Suprapubic skin (tissue), 4 donors: ENCODE measurements around the gene TNFRSF13B. TPM values are rescaled to one million over a fixed set of nuclear protein-coding genes. Genes with fewer than 3 reads are reported as not detected.
A peak's percentile ranks its signal among the peaks of the same experiment; 100 is the strongest.

Experiments used
- DNase-seq, 2 donors: peaks; one replicate each; pipeline ENCODE4 v3.0.0-alpha.2; 2019; ENCODE audit warnings: low spot score in 2 of 2
- H3K27ac ChIP-seq: fragments of 200-600 bp; sonication (generic); one replicate; pipeline ENCODE4 v1.5.1; 2019
- H3K27me3 ChIP-seq: fragments of 200-600 bp; sonication (generic); one replicate; pipeline ENCODE4 v1.5.1; 2019
- H3K36me3 ChIP-seq: fragments of 200-600 bp; sonication (generic); one replicate; pipeline ENCODE4 v1.5.1; 2019
- H3K4me1 ChIP-seq: fragments of 200-600 bp; sonication (generic); one replicate; pipeline ENCODE4 v1.5.1; 2019
- H3K4me3 ChIP-seq: fragments of 200-600 bp; sonication (generic); one replicate; pipeline ENCODE4 v1.5.1; 2019; ENCODE audit warnings: mild to moderate bottlenecking
- H3K9me3 ChIP-seq: fragments of 200-600 bp; sonication (generic); one replicate; pipeline ENCODE4 v1.5.1; 2019
- CTCF ChIP-seq, 2 donors: fragments of 200-600 bp in 1 of 2; fragments of 450-650 bp in 1 of 2; sonication (generic) in 1 of 2; IDR thresholded peaks; one replicate each; pipeline ENCODE4 v1.5.1; 2016 to 2019; ENCODE audit warnings: antibody characterized with exemption in 2 of 2, mild to moderate bottlenecking in 1 of 2, moderate library complexity in 1 of 2
- EP300 ChIP-seq: sonication (generic); formaldehyde crosslinking; IDR thresholded peaks from one replicate; pipeline ENCODE4 v1.6.1; 2017; ENCODE audit warnings: antibody characterized with exemption
- POLR2A ChIP-seq, 2 donors: fragments of 450-650 bp; IDR thresholded peaks; one replicate each; pipeline ENCODE4 v1.6.1; 2017; ENCODE audit warnings: antibody characterized with exemption in 2 of 2, mild to moderate bottlenecking in 2 of 2, moderate library complexity in 2 of 2
- POLR2AphosphoS5 ChIP-seq, 3 donors: sonication (generic); formaldehyde crosslinking; IDR thresholded peaks; one replicate each; pipeline ENCODE4 v1.6.1; 2017; ENCODE audit warnings: antibody characterized with exemption in 3 of 3
- WGBS: methylation state at CpG from one replicate; pipeline ENCODE4 v1.1.5; 2018; 5-methylcytosine and 5-hydroxymethylcytosine counted together
- total RNA-seq, 4 donors: library from RNA; depleted of rRNA; stranded (reverse); fragments of >200 nt; gene quantifications; one replicate each; pipeline ENCODE4 v1.1.0, GENCODE V29; 2016

Gene TNFRSF13B
- total RNA-seq, 4 donors from 2014 or later = 3.8 TPM; not detected in 3

- H3K4me3 ChIP-seq = no peak overlapping the region
- H3K27me3 ChIP-seq = no peaks in the 10 kb centered on the region
- H3K36me3 ChIP-seq = no peaks in the 10 kb centered on the region
- 94% methylated on average over 7 of the region's 7 CpGs for WGBS
- no peak for DNase-seq
- no peak overlapping the region for H3K27ac ChIP-seq
- H3K9me3 ChIP-seq = no peaks in the 10 kb centered on the region
- TF ChIP-seq POLR2A (IDR thresholded peaks at IDR 0.05) (no peak), CTCF (IDR thresholded peaks at IDR 0.05) (no peak), POLR2AphosphoS5 (IDR thresholded peaks at IDR 0.05) (no peak), EP300 (no peak)
- H3K4me1 ChIP-seq = peaks cover 4% of the 10 kb centered on the region
These were observed 24.0 kb upstream of the TNFRSF13B start for GRCh38 chr17:16995930-16996329.

- no peak for DNase-seq
- 60% methylated on average over 2 of the region's 2 CpGs for WGBS
- no peak for TF ChIP-seq CTCF (IDR thresholded peaks at IDR 0.05)
- TF ChIP-seq POLR2AphosphoS5 (IDR thresholded peaks at IDR 0.05) = no peak
- no peak for TF ChIP-seq EP300
- TF ChIP-seq POLR2A (IDR thresholded peaks at IDR 0.05) = no peak
- Histone ChIP-seq H3K4me3 (no peak overlapping the region), H3K4me1 (peaks cover 4% of the 10 kb centered on the region), H3K9me3 (no peaks in the 10 kb centered on the region), H3K36me3 (no peaks in the 10 kb centered on the region), H3K27ac (no peak overlapping the region), H3K27me3 (no peaks in the 10 kb centered on the region)
These were observed 22.7 kb upstream of the TNFRSF13B start for GRCh38 chr17:16994631-16995030.

DNA sequence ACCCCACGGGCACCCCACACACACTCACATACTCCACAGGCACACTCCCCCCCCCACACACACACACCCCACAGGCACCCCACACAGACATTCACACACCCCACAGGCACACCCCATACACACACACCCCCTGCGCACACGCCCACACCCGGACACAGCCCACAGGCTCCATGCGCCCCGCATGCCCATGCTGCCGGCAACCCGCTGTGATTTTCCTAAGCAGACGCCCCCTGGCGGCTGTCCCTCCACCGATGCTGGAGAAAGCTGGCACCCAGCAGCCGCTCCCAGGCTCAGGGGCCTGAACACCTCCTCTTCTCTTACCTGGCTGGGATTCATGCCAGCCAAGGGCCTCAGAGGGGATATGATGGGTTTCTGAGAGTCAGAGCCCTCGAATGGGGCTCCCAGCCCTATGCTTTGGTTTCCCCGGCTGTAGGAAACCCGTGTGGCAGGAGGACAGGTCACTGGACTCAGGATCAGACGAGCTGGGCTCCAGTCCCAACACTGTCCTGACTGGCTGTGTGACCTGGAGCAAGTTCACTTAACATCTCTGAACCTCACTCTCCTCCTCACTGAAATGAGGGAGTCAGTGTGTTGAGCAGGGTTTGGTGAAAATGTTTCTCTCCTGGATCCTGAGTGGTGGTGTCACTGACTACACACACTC, 19.6 kb upstream of the TNFRSF13B start:
- no peaks in the 10 kb centered on the region for H3K9me3 ChIP-seq
- no peak for TF ChIP-seq POLR2AphosphoS5 (IDR thresholded peaks at IDR 0.05)
- no peak for TF ChIP-seq POLR2A (IDR thresholded peaks at IDR 0.05)
- peak; percentile 66 to 83 for TF ChIP-seq CTCF (IDR thresholded peaks at IDR 0.05)
- no peak for TF ChIP-seq EP300
- H3K4me1 ChIP-seq = peaks cover 11% of the 10 kb centered on the region
- no peaks in the 10 kb centered on the region for H3K27me3 ChIP-seq
- H3K4me3 ChIP-seq = no peak overlapping the region
- peak; percentile 87 to 90 for DNase-seq
- no peak overlapping the region for H3K27ac ChIP-seq
- WGBS = 20% methylated on average over 6 of the region's 16 CpGs
- H3K36me3 ChIP-seq = no peaks in the 10 kb centered on the region

DNA sequence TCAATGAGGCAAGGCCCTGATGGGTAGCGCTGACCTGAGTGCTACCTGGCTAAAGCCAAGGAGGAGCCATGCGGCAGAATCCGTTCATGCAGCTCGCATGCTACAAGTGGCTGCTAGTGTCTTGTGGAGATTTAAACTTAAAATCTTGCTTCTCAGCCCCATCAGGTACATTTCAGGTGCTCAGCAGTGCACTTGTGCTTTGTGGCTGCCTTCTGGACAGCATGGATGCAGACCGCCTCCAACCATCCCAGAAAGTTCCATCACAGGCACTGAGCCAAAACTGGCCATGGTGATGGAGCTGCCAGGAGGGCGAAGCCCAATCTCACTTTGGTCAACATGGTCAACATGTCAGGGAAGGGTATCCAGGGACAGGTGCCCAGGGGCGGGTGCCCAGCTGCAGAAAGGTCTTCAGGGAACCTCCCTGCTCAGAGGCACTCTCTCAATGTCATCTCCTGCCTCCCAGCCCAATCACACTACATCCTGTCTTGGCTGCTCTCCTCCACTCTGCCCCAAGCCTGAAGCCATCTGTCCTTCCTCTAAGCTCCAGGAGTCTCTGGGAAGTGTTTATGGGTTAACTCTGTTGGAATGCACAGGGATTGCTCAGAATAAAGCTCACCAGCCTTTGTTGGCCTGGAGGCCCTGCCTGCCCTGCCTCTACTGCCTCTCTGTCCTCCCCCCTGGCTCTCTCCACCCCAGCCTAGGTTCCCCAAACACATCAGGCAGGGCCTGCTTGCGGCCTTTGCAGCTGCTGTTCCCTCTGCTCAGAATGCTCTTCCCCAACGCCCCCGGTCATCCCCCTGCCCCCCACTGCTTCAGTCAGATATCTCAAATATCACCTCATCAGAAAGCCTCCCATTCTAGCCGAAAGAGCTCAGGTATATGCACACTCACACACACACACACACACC, 18.3 kb upstream of the TNFRSF13B start:
- TF ChIP-seq EP300 = no peak
- TF ChIP-seq POLR2AphosphoS5 (IDR thresholded peaks at IDR 0.05) = no peak
- H3K4me3 ChIP-seq = no peak overlapping the region

DNA sequence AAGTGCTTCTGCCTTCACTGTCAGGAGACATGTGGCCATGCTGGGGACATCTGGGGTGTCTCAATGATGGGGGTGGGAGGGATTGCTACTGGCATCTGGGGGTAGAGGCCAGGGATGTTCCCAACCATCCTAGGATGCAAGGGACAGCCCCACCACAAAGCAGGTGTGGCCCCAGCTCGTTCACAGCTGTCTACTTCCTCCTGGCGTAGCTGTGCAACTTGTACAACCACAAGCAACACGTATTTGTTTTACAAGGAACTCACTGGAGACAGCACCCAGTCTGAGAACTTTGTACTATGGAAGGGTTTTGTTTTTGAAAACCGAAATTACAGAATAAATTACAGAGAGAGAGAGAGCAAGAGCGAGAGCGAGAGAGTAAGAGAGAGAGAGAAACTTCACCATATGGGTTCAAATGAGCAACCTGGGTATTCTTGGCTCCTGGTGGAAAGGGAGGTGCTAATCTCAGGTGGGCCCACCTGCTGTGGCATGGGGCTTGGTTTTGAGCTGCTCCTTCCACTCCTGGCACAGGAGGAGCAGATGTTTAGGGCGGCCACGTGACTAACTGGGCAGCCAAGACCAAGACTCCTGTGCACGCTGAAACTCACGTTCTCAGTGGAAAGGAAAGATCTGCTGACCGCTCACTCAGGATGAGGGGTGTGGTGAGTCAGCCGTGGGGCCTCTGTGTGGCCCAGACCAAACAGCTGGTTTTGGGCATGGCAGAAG, 17.5 kb upstream of the TNFRSF13B start:
- Histone ChIP-seq H3K4me3 (no peak overlapping the region), H3K4me1 (peaks cover 11% of the 10 kb centered on the region), H3K9me3 (no peaks in the 10 kb centered on the region), H3K27me3 (no peaks in the 10 kb centered on the region), H3K36me3 (no peaks in the 10 kb centered on the region), H3K27ac (no peak overlapping the region)
- DNase-seq = no peak
- 76% methylated on average over 12 of the region's 12 CpGs for WGBS
- no peak for TF ChIP-seq POLR2AphosphoS5 (IDR thresholded peaks at IDR 0.05)

More for the DNA sequence above, 18.3 kb upstream of the TNFRSF13B start:
- 86% methylated on average over 7 of the region's 11 CpGs for WGBS
- DNase-seq = no peak
- Histone ChIP-seq H3K36me3 (no peaks in the 10 kb centered on the region), H3K27me3 (no peaks in the 10 kb centered on the region), H3K27ac (no peak overlapping the region), H3K9me3 (no peaks in the 10 kb centered on the region), H3K4me1 (peaks cover 11% of the 10 kb centered on the region)
